Neural cell (in vitro differentiated cells): ENCODE results near the gene ACER2.

Experiments
- EP300 ChIP-seq: fragments of 450-650 bp; conservative IDR thresholded peaks from 2 replicates; pipeline ENCODE4 v1.6.1; 2014; ENCODE audit warnings: antibody characterized with exemption, mild to moderate bottlenecking, moderate library complexity; ENCODE audit not compliant: poor library complexity, severe bottlenecking
- EZH2 ChIP-seq: fragments of 200-600, 300-800 bp; shearing (Covaris generic), sonication (generic); IDR thresholded peaks from 2 replicates; pipeline ENCODE4 v1.6.1; 2014; ENCODE audit warnings: antibody characterized with exemption, low read length, borderline replicate concordance, mild to moderate bottlenecking; ENCODE audit not compliant: insufficient read depth, poor library complexity, severe bottlenecking
- MXI1 ChIP-seq: fragments of 450-650 bp; conservative IDR thresholded peaks from 2 replicates; pipeline ENCODE4 v1.6.1; 2014; ENCODE audit warnings: antibody characterized with exemption, mild to moderate bottlenecking; ENCODE audit not compliant: poor library complexity, severe bottlenecking
- POLR2AphosphoS5 ChIP-seq: IDR thresholded peaks from 2 replicates; pipeline ENCODE4 v1.6.1; 2012
- TF ChIP-seq, protein P1 (sequence below): fragments of 450-650 bp; IDR thresholded peaks from 2 replicates; pipeline ENCODE4 v1.5.1; 2014; ENCODE audit warnings: antibody characterized with exemption, mild to moderate bottlenecking, moderate library complexity; ENCODE audit not compliant: poor library complexity, severe bottlenecking

DNA sequence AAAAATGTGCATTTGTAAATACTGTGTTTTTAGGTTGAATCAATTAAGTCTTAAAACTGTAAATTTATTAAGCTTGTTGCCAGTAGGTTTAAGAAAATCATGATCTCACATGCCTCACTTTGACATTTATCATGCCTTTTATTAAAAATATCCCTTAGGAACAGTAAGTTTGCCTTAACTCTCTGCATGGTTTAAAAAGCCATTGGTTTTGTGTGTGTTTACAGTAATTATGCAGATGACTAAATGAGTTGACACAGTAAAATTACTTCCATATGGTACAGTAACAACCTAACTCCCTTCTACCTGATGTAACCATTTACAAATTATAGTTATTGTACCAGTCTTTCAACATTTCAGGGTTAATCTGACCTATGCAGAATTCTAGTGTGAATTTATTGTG, 35.3 kb upstream of the ACER2 start:
- no peak for TF ChIP-seq EZH2
- TF ChIP-seq, protein P1, sequence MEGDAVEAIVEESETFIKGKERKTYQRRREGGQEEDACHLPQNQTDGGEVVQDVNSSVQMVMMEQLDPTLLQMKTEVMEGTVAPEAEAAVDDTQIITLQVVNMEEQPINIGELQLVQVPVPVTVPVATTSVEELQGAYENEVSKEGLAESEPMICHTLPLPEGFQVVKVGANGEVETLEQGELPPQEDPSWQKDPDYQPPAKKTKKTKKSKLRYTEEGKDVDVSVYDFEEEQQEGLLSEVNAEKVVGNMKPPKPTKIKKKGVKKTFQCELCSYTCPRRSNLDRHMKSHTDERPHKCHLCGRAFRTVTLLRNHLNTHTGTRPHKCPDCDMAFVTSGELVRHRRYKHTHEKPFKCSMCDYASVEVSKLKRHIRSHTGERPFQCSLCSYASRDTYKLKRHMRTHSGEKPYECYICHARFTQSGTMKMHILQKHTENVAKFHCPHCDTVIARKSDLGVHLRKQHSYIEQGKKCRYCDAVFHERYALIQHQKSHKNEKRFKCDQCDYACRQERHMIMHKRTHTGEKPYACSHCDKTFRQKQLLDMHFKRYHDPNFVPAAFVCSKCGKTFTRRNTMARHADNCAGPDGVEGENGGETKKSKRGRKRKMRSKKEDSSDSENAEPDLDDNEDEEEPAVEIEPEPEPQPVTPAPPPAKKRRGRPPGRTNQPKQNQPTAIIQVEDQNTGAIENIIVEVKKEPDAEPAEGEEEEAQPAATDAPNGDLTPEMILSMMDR = no peak
- TF ChIP-seq POLR2AphosphoS5 = no peak
- no peak for TF ChIP-seq EP300
- no peak for TF ChIP-seq MXI1
